Inflammatory macrophage (primary cell): ENCODE results near the gene ADGRL3.

ENCODE experiments used
- DNase-seq, 2 donors: peaks; one replicate each; pipeline ENCODE4 v3.0.0-alpha.2; 2020 to 2022

Gene ADGRL3

DNA sequence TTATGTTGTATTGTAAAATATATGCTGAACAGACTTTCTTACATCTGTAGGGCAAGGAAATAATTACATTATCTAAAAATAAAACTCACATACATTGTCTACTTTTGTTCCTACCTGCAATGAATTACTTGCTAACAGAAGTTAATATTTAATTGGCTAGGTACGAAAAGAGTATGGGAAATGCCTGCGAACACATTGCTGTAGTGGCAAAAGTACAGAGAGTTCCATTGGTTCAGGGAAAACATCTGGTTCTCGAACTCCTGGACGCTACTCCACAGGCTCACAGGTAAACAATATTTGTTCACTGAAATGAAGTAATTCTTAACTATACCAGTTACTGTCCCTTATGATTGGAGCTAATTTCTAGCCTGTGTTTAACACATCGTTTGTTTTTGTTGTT is 837.4 kb downstream of the ADGRL3 start:
- no peak for DNase-seq

DNA sequence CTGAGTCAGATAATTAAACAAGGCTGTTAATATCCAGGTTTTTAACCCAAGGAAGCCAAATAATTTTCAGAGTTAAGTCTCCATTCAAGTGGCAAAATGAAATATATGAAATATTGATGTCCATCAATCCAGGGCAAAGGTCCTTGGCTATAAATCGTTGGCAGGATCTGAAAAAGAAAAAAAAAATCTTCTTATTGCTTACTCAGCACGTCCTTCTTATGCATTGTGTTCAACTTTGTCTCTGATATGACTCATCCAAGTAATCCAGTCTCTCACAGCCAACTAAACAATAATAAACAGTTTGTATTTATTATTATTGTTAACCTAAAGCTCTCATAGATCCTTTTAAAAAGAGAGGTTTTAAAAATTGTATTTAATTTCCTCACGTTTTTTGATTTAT is 851.2 kb downstream of the ADGRL3 start:
- DNase-seq, result no peak

DNA sequence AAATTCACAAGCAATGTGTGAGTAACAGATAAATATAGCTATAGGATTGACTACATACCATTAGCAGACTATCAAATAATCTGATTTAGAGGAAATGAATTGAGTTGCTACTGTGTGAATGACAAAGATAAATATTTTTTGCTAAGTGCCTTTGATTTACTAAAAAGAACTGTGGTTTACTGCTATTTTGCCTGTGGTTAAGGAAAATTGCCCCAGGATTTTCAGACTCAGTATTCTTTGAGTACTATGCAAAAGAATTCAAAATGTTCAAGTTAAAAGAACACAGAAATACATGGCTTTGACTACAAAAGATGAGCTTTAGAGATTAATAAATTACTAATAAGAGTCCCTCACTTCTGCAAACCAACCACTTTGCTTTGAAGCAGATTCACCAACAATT is 853.8 kb downstream of the ADGRL3 start:
- no peak for DNase-seq

DNA sequence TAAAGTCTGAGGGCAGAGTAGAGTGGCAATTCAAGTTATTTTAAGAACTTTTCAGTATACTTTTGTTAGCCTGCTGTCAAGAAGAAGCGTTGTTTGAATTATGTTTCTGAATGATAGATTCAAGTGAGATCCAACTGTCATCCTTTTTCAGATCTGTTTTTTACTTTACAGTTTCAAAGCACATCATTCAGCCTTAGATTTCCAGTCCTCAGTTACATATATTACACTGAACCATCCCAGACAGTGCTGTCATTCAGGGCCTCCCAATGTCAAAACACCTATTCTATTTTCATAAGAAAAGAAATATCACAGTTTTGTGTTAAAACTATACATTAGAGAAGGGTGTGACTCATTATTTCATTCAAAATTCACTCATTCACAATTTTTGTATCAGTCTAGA is 856.9 kb downstream of the ADGRL3 start:
- no peak for DNase-seq

DNA sequence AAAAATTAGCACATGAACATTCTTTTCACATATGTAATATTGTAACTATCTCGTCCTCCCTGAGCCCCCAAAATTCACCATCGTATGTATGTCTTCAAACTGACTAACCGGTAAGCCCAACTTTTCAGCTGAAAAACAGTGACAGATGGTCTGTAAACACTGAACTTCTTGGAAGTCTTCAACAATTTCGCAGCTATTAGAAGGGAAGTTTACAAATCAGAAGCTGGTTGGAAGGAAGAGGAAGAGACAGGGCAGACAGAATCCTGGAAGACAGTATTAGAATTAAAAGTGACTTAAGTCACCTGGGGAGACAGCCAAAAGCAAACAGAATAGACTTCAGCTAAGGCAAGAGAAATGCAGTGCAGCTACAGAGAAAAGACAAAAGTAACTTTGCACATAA is 858.4 kb downstream of the ADGRL3 start:
- DNase-seq, result no peak

DNA sequence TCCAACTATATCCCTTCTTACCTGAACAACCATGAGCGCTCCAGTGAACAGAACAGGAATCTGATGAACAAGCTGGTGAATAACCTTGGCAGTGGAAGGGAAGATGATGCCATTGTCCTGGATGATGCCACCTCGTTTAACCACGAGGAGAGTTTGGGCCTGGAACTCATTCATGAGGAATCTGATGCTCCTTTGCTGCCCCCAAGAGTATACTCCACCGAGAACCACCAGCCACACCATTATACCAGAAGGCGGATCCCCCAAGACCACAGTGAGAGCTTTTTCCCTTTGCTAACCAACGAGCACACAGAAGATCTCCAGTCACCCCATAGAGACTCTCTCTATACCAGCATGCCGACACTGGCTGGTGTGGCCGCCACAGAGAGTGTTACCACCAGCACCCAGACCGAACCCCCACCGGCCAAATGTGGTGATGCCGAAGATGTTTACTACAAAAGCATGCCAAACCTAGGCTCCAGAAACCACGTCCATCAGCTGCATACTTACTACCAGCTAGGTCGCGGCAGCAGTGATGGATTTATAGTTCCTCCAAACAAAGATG is 870.2 kb downstream of the ADGRL3 start:
- DNase-seq, result no peak

DNA sequence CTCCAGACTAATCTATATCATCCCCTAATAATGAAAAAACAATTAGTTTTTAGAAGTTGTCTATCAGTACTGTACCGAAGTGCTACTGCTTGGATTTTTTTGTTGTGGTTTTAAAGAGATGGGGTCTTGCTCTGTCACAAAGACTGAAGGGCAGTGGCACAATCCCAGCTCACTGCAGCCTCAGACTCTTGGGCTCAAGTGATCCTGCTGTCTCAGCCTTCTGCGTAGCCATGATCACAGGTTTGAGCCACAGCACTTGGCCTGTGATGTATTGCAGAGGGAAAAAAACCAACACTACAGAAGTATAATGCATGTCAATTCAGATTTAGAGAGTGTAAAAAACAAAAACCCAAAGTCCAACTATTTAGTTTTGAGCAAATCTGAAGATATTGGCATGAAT is 875.0 kb downstream of the ADGRL3 start:
- DNase-seq, result no peak

DNA sequence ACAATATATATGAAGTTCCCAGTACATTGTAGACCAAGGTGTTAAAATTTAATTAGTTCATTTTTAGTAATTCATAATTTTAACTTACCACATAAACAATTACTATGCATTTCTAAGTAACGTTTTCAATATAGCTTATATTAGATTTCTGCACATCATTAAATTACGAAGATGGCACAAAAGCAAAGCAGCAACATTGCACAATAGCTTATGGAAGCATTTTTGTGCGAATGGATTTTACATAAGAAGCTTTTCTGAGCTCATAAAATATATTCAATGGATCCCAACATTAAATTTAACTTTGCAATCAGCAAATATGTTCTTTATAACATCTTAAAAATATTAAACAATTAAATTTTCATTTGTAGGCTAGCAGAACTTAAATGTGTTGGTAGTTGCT is 875.4 kb downstream of the ADGRL3 start:
- no peak for DNase-seq

DNA sequence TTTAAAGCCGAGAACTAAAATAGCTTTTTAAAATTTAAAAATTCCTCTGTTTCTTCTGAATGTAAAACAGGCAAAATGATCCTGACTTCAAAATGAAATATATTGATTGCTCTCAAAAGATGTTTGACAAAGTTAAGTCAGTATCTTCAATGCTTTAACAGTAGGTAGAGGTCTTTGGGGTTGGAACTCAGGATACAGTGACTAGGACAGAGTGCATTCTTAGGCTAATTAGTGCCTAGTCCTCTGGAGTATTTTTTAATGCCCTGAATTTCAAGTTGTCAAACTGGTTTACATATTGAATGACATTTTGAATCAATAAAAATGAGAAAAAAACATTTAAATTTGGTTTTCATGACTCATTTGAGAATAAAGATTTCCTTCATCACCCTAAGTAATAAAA is 877.3 kb downstream of the ADGRL3 start:
- no peak for DNase-seq

DNA sequence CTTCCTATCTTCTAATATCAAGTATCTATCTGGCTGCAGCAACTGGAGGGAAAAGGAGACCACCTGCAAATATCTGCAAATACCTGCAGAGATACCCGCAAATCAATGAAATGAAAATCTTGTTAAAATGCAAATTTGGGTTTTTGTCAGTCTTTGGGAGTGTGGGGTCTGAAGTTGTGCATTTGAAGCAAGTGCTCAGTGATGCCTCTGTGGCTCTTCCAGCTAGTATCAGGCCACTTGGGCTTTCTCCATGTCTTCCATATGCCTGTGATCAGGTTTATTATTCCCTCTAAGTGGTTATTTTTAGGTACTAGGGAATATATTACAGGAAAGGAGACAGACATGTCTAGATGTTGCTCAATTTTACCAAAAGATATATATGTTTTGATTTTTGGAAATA is 880.3 kb downstream of the ADGRL3 start:
- no peak for DNase-seq

DNA sequence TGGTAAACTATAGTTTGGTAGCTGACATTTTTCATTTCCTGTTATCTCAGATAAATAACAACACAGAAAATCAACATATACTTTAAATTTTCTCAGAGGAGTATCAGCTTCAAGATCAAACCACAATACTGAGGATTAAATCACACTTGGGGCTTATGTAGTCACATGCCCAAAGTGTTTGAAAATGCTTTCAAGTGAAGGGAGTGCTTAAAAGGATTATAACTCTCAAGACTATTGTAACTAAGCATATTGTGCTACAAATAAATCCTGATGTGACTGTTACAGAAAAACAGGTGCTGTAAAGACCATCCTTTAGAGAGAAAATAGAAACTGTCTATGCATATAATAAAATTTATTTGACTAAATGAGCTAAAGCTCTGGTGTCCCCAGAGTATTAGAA is 887.6 kb downstream of the ADGRL3 start:
- DNase-seq, result no peak

DNA sequence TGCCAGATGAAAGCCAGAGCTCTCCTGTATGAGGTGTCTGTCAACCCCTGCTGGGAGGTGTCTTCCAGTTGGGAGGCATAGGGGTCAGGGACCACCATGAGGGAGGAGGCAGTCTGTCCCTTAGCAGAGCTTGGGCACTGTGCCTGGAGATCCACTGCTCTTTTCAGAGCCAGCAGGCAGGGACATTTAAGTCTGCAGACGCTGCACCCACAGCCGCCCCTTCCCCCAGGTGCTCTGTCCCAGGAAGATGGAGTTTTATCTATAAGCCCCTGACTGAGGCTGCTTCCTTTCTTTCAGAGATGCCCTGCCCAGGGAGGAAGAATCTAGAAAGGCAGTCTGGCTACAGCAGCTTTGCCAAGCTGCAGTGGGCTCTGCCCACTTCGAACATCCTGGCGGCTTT is 893.6 kb downstream of the ADGRL3 start:
- no peak for DNase-seq

DNA sequence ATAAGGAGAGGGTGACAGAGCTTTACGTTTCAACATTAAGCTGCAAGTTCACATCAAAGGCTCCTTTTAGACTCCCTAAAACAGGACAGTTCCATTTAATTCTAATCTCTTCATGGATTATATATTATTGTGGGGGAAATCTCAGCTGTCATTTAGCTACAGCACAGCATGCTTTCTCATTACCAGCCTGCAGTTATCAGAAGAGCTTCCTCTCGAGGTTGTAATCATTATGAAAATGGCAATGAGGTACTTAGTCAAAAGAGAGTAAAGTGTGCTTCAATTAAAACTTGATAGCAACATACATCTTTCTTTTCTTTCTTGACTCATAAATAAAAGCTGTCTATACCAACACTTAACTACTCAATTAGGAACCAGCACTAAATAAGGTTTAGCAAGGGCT is 896.8 kb downstream of the ADGRL3 start:
- DNase-seq, result no peak

DNA sequence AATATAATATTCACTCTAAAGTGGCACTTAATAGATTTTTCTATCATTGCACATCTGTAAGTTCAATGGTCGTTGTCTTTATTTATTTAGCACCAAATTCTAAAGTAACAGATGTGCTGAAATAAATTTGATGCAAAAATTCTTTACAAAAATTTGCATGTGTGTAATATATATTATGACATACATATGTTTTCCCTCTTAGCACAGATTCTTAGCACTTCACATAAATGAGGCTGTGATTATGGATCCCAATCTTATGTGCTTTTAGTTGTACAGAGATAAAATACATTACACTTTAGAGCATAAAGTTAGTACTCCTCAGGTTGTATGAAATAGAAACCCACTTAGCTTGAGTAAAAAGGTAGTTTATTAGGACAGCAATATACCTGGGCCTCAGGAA is 915.1 kb downstream of the ADGRL3 start:
- no peak for DNase-seq

DNA sequence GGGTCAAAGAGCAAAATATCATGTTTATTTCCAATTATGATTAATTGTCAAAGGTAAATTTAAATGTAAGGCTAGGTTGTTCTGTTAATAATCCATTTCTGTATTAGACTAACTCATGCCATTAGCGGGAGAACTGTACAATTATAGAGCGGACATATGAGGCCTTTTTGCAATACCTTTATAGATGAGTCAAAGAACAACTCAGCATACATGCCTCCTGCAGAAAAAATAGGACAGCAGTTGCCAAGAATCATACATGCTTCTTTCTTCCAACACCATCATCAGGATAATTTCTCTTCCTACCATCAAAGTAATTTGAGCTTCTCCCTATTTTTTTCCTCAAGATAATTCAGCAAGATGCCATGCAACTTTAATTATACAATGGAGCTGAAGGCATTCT is 917.8 kb downstream of the ADGRL3 start:
- no peak for DNase-seq

DNA sequence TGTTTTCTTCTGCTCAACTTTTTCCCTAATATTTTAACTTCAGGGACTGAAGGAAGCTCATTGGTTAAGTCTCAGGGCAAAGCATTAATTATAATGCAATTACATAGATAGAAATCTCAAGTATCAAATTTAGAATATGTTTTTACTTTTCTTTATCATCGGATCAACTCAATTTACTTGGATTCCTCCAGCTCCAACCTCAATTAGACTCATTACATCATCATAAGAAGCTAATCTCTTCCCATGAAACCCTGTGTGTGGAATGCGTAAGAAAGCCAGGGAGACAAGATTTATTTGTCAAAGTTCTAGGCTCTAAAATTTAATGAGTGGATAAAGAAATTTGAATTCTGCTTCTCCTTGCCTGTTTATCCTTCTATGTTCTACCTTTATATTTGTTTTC is 918.4 kb downstream of the ADGRL3 start:
- no peak for DNase-seq

DNA sequence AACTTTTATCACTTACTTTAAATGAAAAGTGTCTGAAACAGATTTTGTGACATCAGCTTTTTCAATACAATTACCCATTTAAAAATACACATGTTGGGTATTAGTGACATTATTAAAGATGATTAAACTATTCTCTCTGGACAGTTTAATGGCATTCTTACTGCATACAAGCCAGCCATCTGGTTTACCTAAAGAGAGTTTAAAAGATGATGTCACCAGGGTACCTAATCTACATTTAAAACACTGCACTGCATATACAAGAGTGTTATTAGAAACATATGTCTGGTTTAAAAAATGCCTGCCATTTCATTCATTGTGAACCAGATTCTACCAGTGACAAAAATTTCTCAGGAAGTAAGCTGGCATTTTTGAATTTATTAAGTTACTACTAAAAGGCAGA is 919.1 kb downstream of the ADGRL3 start:
- DNase-seq, result no peak

DNA sequence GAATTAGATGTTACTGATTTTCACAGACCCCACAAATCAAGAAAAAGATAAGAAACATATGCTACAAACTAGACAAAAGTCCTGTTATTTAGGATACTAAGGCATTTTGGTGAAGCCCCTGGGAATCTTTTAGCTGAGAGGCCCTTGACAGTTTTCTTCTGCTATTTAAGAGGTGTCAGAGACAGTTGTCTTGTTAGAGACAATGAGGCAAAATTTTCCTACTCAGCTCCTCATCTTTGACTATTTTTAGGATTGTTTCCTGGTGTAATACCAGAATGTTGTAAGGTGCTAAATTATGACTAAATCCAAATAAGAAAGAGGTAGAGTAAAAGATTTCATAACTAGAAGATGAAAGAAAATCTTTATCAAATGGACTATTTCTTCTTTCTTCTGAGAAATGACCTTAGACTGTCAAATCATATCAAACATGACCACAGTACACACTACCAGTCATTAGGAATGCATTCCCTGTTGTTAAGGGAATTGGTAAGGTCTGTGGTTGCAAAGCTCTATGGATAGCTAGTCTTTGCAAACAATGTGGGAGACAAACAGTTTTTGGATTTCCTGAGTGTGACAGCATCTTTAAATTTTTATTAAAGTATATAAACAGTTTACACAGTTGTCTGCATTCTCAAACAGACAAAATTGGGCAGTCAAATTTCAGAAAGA is 926.1 kb downstream of the ADGRL3 start:
- DNase-seq, result no peak
